Left lung (tissue), 10 donors: ENCODE results near the gene SORL1. TPM values are rescaled to one million over a fixed set of nuclear protein-coding genes. Genes with fewer than 3 reads are reported as not detected.

Experiments used
- ATAC-seq: fragments of 200-7000 bp; cut with Tn5 transposase; one replicate; pipeline ENCODE4 v1.9.1; 2020; ENCODE audit warnings: moderate library complexity
- DNase-seq, 4 donors: peaks; one replicate each; pipeline ENCODE4 v3.0.0-alpha.2; 2013 to 2020
- H3K27ac ChIP-seq, 2 donors: fragments of 200-600 bp; sonication (generic) in 1 of 2; one replicate each; pipeline versions ENCODE4 v1.5.0 to v1.8.0; 2020 to 2021
- H3K27me3 ChIP-seq, 2 donors: fragments of 200-600 bp; sonication (generic) in 1 of 2; one replicate each; pipeline versions ENCODE4 v1.5.0 to v1.8.0; 2020 to 2021
- H3K36me3 ChIP-seq, 2 donors: fragments of 200-600 bp; sonication (generic) in 1 of 2; one replicate each; pipeline versions ENCODE4 v1.5.0 to v1.8.0; 2020 to 2021
- H3K4me1 ChIP-seq, 2 donors: fragments of 200-600 bp; one replicate each; pipeline ENCODE4 v1.8.0; 2021
- H3K4me3 ChIP-seq, 2 donors: fragments of 200-600 bp; sonication (generic) in 1 of 2; one replicate each; pipeline versions ENCODE4 v1.5.0 to v1.8.0; 2020 to 2021; ENCODE audit warnings: mild to moderate bottlenecking in 1 of 2
- H3K9me3 ChIP-seq, 2 donors: fragments of 200-600 bp; sonication (generic) in 1 of 2; one replicate each; pipeline versions ENCODE4 v1.5.0 to v1.8.0; 2020 to 2021
- intact Hi-C, 2 donors: fragments of 100-400 bp; cut with DNase I; formaldehyde crosslinking; loops; one replicate each; pipeline versions ENCODE4 v1.11.2 to v1.14.2; 2022
- polyA plus RNA-seq, 6 donors: library from polyadenylated mRNA; unstranded; fragments of 120-200 nt; gene quantifications; one replicate each; pipeline ENCODE4 v1.2.1, GENCODE V29; 2013; ENCODE audit not compliant: insufficient read length in 6 of 6
- total RNA-seq, 2 donors: library from RNA; stranded (reverse); fragmentation: NEBNext Ultra II Directional; extraction: Animal tissue kit (Norgen Biotek cat#: 25700); gene quantifications; one replicate each; pipeline ENCODE4 v1.2.1, GENCODE V29; 2021
- TF ChIP-seq, protein P1 (sequence below), 2 donors: fragments of 200-600 bp; sonication (generic) in 1 of 2; IDR thresholded peaks; one replicate each; pipeline versions ENCODE4 v1.5.0 to v1.8.0; 2021; ENCODE audit warnings: antibody characterized with exemption in 2 of 2
- donor health status: DM: no; HTN: yes; CAD: no.
- donor health status: DM: no; HTN: no; CAD: no.

SORL1 gene
- total and polyA plus RNA-seq, 8 donors: 29.8 to 114 (median 33.4) TPM

DNA sequence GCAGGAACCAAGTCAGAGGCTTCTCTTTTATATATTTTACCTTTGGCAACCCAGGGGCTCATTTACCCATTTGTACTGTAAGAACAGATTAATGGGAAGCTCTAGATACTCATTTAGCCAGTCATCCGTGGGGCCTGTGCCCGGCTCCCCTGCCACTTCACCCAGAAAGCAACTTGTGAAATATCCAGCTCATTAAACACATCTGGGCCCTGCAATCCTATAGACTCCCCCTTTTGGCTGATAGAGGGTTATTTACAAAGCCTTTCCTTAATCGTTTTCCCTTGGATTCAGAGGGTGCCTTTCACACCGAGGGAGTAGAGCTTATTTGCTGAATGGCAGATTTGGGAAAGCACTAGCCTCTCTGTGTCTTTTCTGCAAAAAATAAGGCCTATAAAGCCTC lies 119.4 kb downstream of the SORL1 start:
- intact Hi-C loops: no loop called here
- peaks cover 0 to 30% of the 10 kb centered on the region in 2 donors for H3K4me1 ChIP-seq
- H3K27ac ChIP-seq: no peak overlapping the region
- H3K4me3 ChIP-seq: no peak overlapping the region
- ATAC-seq: no peak
- DNase-seq: no peak
- H3K9me3 ChIP-seq: no peaks in the 10 kb centered on the region
- H3K36me3 ChIP-seq: peaks cover 0 to 73% of the 10 kb centered on the region in 2 donors
- no peaks in the 10 kb centered on the region for H3K27me3 ChIP-seq
- TF ChIP-seq, protein P1, sequence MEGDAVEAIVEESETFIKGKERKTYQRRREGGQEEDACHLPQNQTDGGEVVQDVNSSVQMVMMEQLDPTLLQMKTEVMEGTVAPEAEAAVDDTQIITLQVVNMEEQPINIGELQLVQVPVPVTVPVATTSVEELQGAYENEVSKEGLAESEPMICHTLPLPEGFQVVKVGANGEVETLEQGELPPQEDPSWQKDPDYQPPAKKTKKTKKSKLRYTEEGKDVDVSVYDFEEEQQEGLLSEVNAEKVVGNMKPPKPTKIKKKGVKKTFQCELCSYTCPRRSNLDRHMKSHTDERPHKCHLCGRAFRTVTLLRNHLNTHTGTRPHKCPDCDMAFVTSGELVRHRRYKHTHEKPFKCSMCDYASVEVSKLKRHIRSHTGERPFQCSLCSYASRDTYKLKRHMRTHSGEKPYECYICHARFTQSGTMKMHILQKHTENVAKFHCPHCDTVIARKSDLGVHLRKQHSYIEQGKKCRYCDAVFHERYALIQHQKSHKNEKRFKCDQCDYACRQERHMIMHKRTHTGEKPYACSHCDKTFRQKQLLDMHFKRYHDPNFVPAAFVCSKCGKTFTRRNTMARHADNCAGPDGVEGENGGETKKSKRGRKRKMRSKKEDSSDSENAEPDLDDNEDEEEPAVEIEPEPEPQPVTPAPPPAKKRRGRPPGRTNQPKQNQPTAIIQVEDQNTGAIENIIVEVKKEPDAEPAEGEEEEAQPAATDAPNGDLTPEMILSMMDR (IDR thresholded peaks at IDR 0.05): no peak

DNA sequence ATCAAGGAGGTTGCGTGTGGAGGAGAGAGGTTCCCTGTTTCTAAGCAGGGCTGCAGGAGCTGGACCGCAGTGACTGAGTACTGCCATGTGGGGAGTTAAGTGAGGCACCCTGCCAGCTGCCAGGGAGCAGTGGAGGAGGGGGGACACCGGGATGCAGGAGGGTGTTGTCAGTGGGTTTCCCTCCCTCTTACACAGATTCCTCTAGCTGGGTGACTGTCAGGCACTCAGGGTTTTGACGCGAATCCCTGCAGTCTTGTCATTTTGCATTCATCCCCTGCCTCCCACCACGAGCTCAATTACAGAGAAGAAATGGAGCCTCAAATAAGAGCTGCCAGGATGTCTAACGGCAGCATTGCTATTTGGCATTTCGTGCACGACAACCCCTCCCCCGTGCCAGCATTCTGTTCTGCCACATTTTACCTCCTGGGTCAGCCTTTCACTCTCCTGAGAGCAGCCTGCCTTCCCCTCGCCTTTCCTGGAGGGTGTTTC lies 120.5 kb downstream of the SORL1 start:
- Histone ChIP-seq H3K27ac (no peak overlapping the region), H3K9me3 (no peaks in the 10 kb centered on the region), H3K4me3 (no peak overlapping the region), H3K36me3 (peaks cover 0 to 73% of the 10 kb centered on the region in 2 donors), H3K4me1 (peaks cover 0 to 39% of the 10 kb centered on the region in 2 donors), H3K27me3 (no peaks in the 10 kb centered on the region)
- ATAC-seq (no peak), DNase-seq (no peak)
- TF ChIP-seq, protein P1 (IDR thresholded peaks at IDR 0.05): no peak
- intact Hi-C loops: no loop called here

DNA sequence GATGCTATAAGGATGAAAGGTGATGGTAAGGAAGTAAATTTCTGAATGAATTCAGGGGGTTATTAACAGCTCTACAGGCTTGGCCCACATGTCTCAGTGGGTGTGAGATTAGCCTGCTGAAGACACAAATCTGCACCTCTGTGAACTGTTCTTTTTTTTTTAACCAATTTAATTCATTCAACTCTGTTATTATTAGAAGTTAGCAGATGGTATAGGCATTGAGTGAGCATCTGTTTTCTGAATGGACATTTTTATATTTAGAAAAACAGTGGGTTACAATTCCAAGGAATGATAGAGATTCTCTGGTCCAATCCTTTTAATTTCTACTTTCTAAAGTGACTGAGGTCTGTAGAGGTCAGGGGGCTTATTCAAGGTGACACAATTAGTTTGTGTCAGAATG lies 122.7 kb downstream of the SORL1 start:
- H3K4me1 ChIP-seq: peaks cover 0 to 55% of the 10 kb centered on the region in 2 donors
- no peak for DNase-seq
- H3K27me3 ChIP-seq: no peaks in the 10 kb centered on the region
- no peaks in the 10 kb centered on the region for H3K9me3 ChIP-seq
- H3K4me3 ChIP-seq: no peak overlapping the region
- peak overlapping the region in 1 of 2 donors; percentile 64 for H3K27ac ChIP-seq
- H3K36me3 ChIP-seq: peaks cover 0 to 84% of the 10 kb centered on the region in 2 donors
- intact Hi-C loops: no loop called here
- TF ChIP-seq, protein P1 (IDR thresholded peaks at IDR 0.05): no peak
- no peak for ATAC-seq

DNA sequence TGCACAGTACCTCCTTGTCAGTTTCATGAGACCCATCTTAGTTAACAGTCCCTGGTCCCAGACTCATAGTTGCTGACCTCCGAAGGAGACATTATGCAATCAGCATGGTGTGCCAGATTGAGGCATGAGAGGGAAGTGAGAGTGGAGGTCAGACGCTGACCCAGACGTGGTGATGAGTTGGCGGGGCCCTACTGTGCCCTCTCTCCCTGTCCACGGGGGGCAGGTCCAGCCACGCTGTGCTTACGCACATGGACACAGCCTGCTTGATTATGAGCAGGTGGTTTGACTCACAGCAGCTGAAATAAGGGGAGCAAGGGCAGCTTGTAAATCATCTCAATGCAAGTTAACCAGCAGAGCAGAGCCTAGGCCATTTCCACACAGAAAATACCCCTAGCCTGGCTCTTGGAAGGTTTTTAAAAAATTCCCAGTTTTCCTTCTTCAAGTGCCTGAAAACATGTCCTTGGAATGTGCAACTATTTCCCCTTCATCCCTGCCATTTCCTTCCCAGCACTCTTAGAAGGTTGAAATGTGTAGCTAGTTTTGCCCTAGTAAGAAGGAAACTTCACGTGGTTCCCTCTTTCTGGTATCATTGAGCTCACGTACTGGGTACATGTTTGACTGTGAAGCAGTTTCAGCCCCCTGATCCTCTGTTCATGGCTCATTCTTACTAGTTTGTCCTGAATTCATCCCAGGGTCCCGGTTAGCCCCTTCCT lies 123.3 kb downstream of the SORL1 start:
- peak; percentile 91 for ATAC-seq
- intact Hi-C loops: no loop called here
- peak in 3 of 4 donors; percentile 70 to 90 (median 89) for DNase-seq

DNA sequence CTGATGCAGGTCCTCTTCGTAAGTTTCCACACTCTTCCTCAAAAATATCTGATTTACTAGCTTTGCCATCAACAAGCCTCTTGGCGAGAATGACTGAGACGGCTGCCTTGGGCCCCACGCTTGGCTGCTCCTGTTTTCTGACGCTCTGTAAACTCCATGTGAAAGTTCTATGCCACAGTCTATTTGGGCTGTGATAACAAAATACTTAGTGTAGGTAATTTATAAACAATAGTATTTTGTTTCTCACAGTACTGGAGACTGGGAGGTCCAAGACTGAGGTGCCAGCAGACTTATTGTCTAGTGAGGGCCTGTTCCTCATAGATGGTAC lies 123.8 kb downstream of the SORL1 start:
- Histone ChIP-seq H3K4me1 (peaks cover 0 to 55% of the 10 kb centered on the region in 2 donors), H3K27me3 (no peaks in the 10 kb centered on the region), H3K36me3 (peaks cover 0 to 78% of the 10 kb centered on the region in 2 donors), H3K9me3 (no peaks in the 10 kb centered on the region), H3K4me3 (no peak overlapping the region), H3K27ac (peak overlapping the region; percentile 51 to 64)
- no peak for DNase-seq
- TF ChIP-seq, protein P1 (IDR thresholded peaks at IDR 0.05): no peak
- ATAC-seq: no peak
- intact Hi-C loops: no loop called here

More for the DNA sequence above, 123.3 kb downstream of the SORL1 start:
- Histone ChIP-seq H3K36me3 (peaks cover 0 to 78% of the 10 kb centered on the region in 2 donors), H3K9me3 (no peaks in the 10 kb centered on the region), H3K4me1 (peaks cover 0 to 55% of the 10 kb centered on the region in 2 donors), H3K27me3 (no peaks in the 10 kb centered on the region), H3K27ac (peak overlapping the region; percentile 51 to 64), H3K4me3 (no peak overlapping the region)
- TF ChIP-seq, protein P1 (IDR thresholded peaks at IDR 0.05): no peak
